Kidney (tissue), 14 donors: ENCODE results near the gene PCDHA10. TPM values are rescaled to one million over a fixed set of nuclear protein-coding genes. Genes with fewer than 3 reads are reported as not detected.
"Not testable (repeated sequence)": the region's sequence is repeated elsewhere in the genome, so short reads cannot be mapped to it uniquely, and the experiment has no call there.

ENCODE experiments used
- DNase-seq, 5 donors: peaks; one replicate each; pipeline ENCODE4 v3.0.0-alpha.2; 2013 to 2020
- FAIRE-seq: peaks from 2 replicates; lab custom pipeline; 2012; peaks lifted over from hg19 to GRCh38; lab: Jason Lieb, UNC
- H3K27ac ChIP-seq, 2 donors: one replicate each; pipeline ENCODE4 v1.7.0; 2013; ENCODE audit warnings: low read depth in 2 of 2, low read length in 2 of 2, inconsistent platforms in 1 of 2
- H3K27me3 ChIP-seq: one replicate; pipeline ENCODE4 v1.7.1; 2013; ENCODE audit warnings: low read length, inconsistent platforms; ENCODE audit not compliant: control insufficient read depth, insufficient read depth
- H3K36me3 ChIP-seq, 3 donors: one replicate each; pipeline versions ENCODE4 v1.7.0 to v1.7.1; 2013; ENCODE audit warnings: low read length in 3 of 3, control low read depth in 1 of 3, inconsistent platforms in 1 of 3; ENCODE audit not compliant: insufficient read depth in 3 of 3, control insufficient read depth in 2 of 3
- H3K4me1 ChIP-seq, 3 donors: one replicate each; pipeline versions ENCODE4 v1.7.0 to v1.7.1; 2013; ENCODE audit warnings: low read length in 3 of 3, inconsistent platforms in 1 of 3, low read depth in 1 of 3; ENCODE audit not compliant: control insufficient read depth in 2 of 3, insufficient read depth in 2 of 3
- H3K4me3 ChIP-seq, 3 donors: one replicate each; pipeline versions ENCODE4 v1.7.0 to v1.8.1; 2013; ENCODE audit warnings: low read length in 3 of 3, control low read depth in 1 of 3, inconsistent platforms in 1 of 3
- H3K9ac ChIP-seq, 3 donors: one replicate each; pipeline versions ENCODE4 v1.7.0 to v1.7.1; 2013; ENCODE audit warnings: low read length in 3 of 3, control low read depth in 1 of 3, inconsistent platforms in 1 of 3
- H3K9me3 ChIP-seq, 3 donors: one replicate each; pipeline versions ENCODE4 v1.7.0 to v1.7.1; 2013; ENCODE audit warnings: low read length in 3 of 3, control low read depth in 1 of 3, inconsistent platforms in 1 of 3; ENCODE audit not compliant: control insufficient read depth in 2 of 3, insufficient read depth in 1 of 3
- intact Hi-C: fragments of 100-400 bp; cut with DNase I; formaldehyde crosslinking; loops from one replicate; pipeline ENCODE4 v1.11.1; 2022
- polyA plus RNA-seq: library from polyadenylated mRNA; stranded (reverse); fragments of 350-450 nt; fragmentation: Illumina TruSeq; extraction: RNeasy Lipid Tissue Mini Kit (QIAGEN cat#74804); gene quantifications from one replicate; pipeline ENCODE4 v1.2.3, GENCODE V29; 2014; ENCODE audit warnings: low read depth, low replicate concordance; ENCODE audit not compliant: insufficient read depth
- total RNA-seq: library from RNA; stranded (reverse); fragmentation: NEBNext Ultra II Directional; extraction: Animal tissue kit (Norgen Biotek cat#: 25700); gene quantifications from one replicate; pipeline ENCODE4 v1.2.1, GENCODE V29; 2021
- TF ChIP-seq, protein P1 (sequence below): IDR thresholded peaks from 3 replicates; pipeline ENCODE4 v1.5.1; 2012; ENCODE audit warnings: mild to moderate bottlenecking, moderate library complexity, borderline replicate concordance; ENCODE audit not compliant: insufficient read depth; ENCODE audit errors: extremely low read depth
- donor health status: control.
- donor health status: control.
- donor health status: control.
- donor health status: control.
- donor health status: control.
- donor health status: DM: yes; HTN: yes; CAD: no.
- donor health status: Normal renal cell carcinoma (clear cell type).

PCDHA10 gene
- total and polyA plus RNA-seq, 2 donors from 2014 or later, result 1.7 to 7.6 TPM

DNA sequence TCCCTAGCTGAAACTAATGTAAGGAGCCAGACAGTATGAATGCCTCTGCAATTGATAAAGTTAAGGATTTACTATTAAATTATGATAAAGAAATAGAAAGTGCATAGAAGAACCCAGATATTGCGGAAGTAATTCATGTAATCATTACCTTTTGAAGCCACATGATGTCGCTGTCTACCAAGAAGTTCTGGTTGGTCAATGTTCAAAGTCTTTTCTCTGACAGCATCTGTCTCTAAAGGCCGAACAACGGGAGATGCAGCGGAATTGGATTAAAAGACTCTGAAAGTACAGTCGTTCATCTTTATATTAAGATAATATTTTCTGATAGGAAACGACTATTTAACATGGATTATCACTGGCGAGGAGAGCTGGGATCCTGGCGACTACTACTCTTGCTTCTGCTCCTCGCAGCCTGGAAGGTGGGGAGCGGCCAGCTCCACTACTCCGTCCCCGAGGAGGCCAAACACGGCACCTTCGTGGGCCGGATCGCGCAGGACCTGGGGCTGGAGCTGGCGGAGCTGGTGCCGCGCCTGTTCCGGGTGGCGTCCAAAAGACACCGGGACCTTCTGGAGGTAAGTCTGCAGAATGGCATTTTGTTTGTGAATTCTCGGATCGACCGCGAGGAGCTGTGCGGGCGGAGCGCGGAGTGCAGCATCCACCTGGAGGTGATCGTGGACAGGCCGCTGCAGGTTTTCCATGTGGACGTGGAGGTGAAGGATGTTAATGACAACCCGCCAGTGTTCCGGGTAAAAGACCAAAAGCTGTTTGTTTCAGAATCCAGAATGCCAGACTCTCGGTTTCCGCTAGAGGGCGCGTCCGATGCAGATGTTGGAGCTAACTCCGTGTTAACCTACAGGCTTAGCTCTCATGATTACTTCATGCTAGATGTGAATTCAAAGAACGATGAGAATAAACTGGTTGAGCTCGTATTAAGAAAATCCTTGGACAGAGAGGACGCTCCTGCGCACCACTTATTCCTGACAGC is 14.4 kb upstream of the PCDHA10 start, which contains the start of gene PCDHA8:
TSS of gene PCDHA8 (plus strand) at position 210 of the 985 bp plus-strand sequence. CDS start at position 345, 135 bp downstream.
- DNase-seq, result no peak
- TF ChIP-seq, protein P1, sequence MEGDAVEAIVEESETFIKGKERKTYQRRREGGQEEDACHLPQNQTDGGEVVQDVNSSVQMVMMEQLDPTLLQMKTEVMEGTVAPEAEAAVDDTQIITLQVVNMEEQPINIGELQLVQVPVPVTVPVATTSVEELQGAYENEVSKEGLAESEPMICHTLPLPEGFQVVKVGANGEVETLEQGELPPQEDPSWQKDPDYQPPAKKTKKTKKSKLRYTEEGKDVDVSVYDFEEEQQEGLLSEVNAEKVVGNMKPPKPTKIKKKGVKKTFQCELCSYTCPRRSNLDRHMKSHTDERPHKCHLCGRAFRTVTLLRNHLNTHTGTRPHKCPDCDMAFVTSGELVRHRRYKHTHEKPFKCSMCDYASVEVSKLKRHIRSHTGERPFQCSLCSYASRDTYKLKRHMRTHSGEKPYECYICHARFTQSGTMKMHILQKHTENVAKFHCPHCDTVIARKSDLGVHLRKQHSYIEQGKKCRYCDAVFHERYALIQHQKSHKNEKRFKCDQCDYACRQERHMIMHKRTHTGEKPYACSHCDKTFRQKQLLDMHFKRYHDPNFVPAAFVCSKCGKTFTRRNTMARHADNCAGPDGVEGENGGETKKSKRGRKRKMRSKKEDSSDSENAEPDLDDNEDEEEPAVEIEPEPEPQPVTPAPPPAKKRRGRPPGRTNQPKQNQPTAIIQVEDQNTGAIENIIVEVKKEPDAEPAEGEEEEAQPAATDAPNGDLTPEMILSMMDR, result peak; percentile 25
- FAIRE-seq, result no peak

DNA sequence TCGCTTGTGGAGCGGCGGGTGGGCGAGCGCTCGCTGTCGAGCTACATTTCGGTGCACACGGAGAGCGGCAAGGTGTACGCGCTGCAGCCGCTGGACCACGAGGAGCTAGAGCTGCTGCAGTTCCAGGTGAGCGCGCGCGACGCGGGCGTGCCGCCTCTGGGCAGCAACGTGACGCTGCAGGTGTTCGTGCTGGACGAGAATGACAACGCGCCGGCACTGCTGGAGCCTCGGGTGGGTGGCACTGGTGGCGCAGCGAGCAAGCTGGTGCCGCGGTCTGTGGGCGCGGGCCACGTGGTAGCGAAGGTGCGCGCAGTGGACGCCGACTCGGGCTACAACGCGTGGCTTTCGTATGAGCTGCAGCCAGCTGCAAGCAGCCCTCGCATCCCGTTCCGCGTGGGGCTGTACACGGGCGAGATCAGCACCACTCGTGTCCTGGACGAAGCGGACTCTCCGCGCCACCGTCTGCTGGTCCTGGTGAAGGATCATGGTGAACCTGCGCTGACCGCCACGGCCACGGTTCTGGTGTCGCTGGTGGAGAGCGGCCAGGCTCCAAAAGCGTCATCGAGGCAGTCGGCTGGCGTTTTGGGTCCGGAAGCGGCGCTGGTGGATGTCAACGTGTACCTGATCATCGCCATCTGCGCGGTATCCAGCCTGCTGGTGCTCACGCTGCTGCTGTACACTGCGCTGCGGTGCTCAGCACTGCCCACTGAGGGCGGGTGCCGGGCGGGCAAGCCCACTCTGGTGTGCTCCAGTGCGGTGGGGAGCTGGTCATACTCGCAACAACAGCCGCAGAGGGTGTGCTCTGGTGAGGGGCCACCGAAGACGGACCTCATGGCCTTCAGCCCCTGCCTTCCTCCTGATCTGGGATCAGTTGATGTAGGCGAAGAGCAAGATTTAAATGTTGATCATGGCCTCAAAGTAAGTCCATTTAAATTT is 12.6 kb upstream of the PCDHA10 start:
- TF ChIP-seq, protein P1, result no peak
- Histone ChIP-seq H3K9me3 (peaks cover 0 to 9% (median 2%) of the 10 kb centered on the region in 3 donors), H3K27ac (no peak overlapping the region), H3K4me1 (no peaks in the 10 kb centered on the region), H3K4me3 (no peak overlapping the region), H3K9ac (no peak overlapping the region), H3K36me3 (no peaks in the 10 kb centered on the region), H3K27me3 (no peaks in the 10 kb centered on the region)
- FAIRE-seq, result no peak
- intact Hi-C loops, result no loop called here
- no peak for DNase-seq

More for the DNA sequence above, 14.4 kb upstream of the PCDHA10 start, which contains the start of gene PCDHA8:
- Histone ChIP-seq H3K4me3 (no peak within 1 kb of the TSS), H3K27ac (no peak within 1 kb of the TSS), H3K9ac (no peak within 1 kb of the TSS), H3K9me3 (peaks cover 0 to 11% (median 2%) of the 10 kb centered on the region in 3 donors), H3K36me3 (no peaks in the 10 kb centered on the region), H3K4me1 (no peaks in the 10 kb centered on the region), H3K27me3 (no peaks in the 10 kb centered on the region)
- intact Hi-C loops, result no loop called here

DNA sequence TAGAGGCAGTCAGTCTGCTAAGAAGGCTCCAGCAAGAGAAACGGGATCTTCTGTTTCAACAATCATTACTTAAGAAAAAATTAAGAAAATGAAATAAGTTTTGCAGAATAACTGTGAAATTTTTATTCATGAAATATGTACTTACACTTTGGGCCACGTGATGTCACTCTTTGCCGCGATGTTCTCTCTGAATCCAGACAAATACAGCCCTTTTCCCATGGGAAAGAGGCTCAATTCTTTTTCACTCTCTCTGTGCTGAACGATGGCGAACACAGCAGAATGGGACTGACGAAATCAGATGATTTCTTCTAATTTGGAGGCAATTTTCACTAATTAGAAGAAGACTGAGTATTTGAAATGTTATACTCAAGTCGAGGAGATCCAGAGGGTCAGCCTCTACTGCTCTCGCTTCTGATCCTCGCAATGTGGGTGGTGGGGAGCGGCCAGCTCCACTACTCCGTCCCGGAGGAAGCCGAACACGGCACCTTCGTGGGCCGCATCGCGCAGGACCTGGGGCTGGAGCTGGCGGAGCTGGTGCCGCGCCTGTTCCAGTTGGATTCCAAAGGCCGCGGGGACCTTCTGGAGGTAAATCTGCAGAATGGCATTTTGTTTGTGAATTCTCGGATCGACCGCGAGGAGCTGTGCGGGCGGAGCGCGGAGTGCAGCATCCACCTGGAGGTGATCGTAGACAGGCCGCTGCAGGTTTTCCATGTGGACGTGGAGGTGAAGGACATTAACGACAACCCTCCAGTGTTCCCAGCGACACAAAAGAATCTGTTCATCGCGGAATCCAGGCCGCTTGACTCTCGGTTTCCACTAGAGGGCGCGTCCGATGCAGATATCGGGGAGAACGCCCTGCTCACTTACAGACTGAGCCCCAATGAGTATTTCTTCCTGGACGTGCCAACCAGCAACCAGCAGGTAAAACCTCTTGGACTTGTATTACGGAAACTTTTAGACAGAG is 7.3 kb upstream of the PCDHA10 start, which contains the start of gene PCDHA9:
TSS of gene PCDHA9 (plus strand) at position 244 of the 964 bp plus-strand sequence. CDS start at position 358, 114 bp downstream.
- H3K4me3 ChIP-seq, H3K27me3 ChIP-seq, intact Hi-C loops, H3K27ac ChIP-seq, DNase-seq, FAIRE-seq, H3K36me3 ChIP-seq, H3K9ac ChIP-seq, H3K4me1 ChIP-seq, H3K9me3 ChIP-seq: not testable (repeated sequence)

DNA sequence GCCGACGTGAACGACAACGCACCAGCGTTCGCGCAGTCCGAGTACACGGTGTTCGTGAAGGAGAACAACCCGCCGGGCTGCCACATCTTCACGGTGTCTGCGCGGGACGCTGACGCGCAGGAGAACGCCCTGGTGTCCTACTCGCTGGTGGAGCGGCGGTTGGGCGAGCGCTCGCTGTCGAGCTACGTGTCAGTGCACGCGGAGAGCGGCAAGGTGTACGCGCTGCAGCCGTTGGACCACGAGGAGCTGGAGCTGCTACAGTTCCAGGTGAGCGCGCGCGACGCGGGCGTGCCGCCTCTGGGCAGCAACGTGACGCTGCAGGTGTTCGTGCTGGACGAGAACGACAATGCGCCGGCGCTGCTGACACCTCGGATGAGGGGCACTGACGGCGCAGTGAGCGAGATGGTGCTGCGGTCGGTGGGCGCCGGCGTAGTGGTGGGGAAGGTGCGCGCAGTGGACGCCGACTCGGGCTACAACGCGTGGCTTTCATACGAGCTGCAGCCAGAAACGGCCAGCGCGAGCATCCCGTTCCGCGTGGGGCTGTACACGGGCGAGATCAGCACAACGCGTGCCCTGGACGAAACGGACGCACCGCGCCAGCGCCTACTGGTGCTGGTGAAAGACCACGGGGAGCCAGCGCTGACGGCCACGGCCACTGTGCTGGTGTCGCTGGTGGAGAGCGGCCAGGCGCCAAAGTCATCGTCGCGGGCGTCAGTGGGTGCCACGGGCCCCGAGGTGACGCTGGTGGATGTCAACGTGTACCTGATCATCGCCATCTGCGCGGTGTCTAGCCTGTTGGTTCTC is 5.7 kb upstream of the PCDHA10 start:
- H3K4me1 ChIP-seq, H3K27me3 ChIP-seq, H3K36me3 ChIP-seq, H3K9ac ChIP-seq, intact Hi-C loops, H3K27ac ChIP-seq, FAIRE-seq, H3K4me3 ChIP-seq, DNase-seq: not testable (repeated sequence)
- H3K9me3 ChIP-seq, result peaks cover 0 to 10% (median 0%) of the 10 kb centered on the region in 3 donors
